GM12878 (cell line): ENCODE measurements around the gene C1R. TPM values are rescaled to one million over a fixed set of nuclear protein-coding genes. Genes with fewer than 3 reads are reported as not detected.

Experiments
- CREB1 ChIP-seq: IDR thresholded peaks from 2 replicates; pipeline ENCODE4 v1.6.1; 2012; ENCODE audit warnings: low read depth, mild to moderate bottlenecking, inconsistent platforms
- EED ChIP-seq: sonication (generic); IDR thresholded peaks from 2 replicates; pipeline ENCODE4 v1.6.1; 2016; ENCODE audit warnings: antibody characterized with exemption, low read depth
- EGR1 ChIP-seq, 2 experiments: IDR thresholded peaks; 1 replicate in 1 of 2; 2 replicates in 1 of 2; pipeline ENCODE4 v1.6.1; 2011 to 2012; ENCODE audit warnings: low read depth in 2 of 2, low read length in 2 of 2, borderline replicate concordance in 1 of 2, mild to moderate bottlenecking in 1 of 2, moderate library complexity in 1 of 2
- EP300 ChIP-seq, 2 experiments: fragments of 150-350 bp in 1 of 2; IDR thresholded peaks; 2 replicates each; pipeline ENCODE4 v1.6.1; 2011 to 2012; ENCODE audit warnings: low read depth in 2 of 2, low read length in 2 of 2, borderline replicate concordance in 1 of 2, improper control_type of control experiment in 1 of 2, inconsistent platforms in 1 of 2; ENCODE audit not compliant: control insufficient read depth in 1 of 2
- ETV6 ChIP-seq, 2 experiments: fragments of 450-650 bp in 1 of 2; IDR thresholded peaks in 1 of 2; conservative IDR thresholded peaks in 1 of 2; 2 replicates each; pipeline ENCODE4 v1.6.1; 2014; ENCODE audit warnings: antibody characterized with exemption in 1 of 2, borderline replicate concordance in 1 of 2, low read depth in 1 of 2, mild to moderate bottlenecking in 1 of 2, moderate library complexity in 1 of 2
- FOS ChIP-seq: IDR thresholded peaks from 3 replicates; pipeline ENCODE4 v1.6.1; 2011; ENCODE audit warnings: borderline replicate concordance; ENCODE audit not compliant: insufficient read length; ENCODE audit errors: extremely low read depth
- IKZF1 ChIP-seq: fragments of 450-650 bp; conservative IDR thresholded peaks from 2 replicates; pipeline ENCODE4 v1.6.1; 2017; ENCODE audit warnings: antibody characterized with exemption, mild to moderate bottlenecking
- IKZF2 ChIP-seq, 2 experiments: fragments of 450-650 bp; IDR thresholded peaks; 2 replicates each; pipeline ENCODE4 v1.6.1; 2017; ENCODE audit warnings: mild to moderate bottlenecking in 2 of 2, moderate library complexity in 2 of 2
- KAT2A ChIP-seq: conservative IDR thresholded peaks from 2 replicates; pipeline ENCODE4 v1.6.1; 2011; ENCODE audit warnings: low read depth, low read length; ENCODE audit not compliant: control insufficient read depth
- MEF2B ChIP-seq: fragments of 450-650 bp; IDR thresholded peaks from 2 replicates; pipeline ENCODE4 v1.6.1; 2018; ENCODE audit warnings: mild to moderate bottlenecking, moderate library complexity; ENCODE audit not compliant: partially characterized antibody, poor library complexity, severe bottlenecking
- MTA3 ChIP-seq: IDR thresholded peaks from 2 replicates; pipeline ENCODE4 v1.6.1; 2012; ENCODE audit warnings: low read length, inconsistent platforms, borderline replicate concordance
- MXI1 ChIP-seq: fragments of 150-350 bp; IDR thresholded peaks from 2 replicates; pipeline ENCODE4 v1.6.1; 2011; ENCODE audit warnings: low read depth, mild to moderate bottlenecking, inconsistent platforms, low read length, improper control_type of control experiment
- MYC ChIP-seq: IDR thresholded peaks from 2 replicates; pipeline ENCODE4 v1.6.1; 2011; ENCODE audit warnings: mild to moderate bottlenecking, low read length, moderate library complexity, inconsistent platforms; ENCODE audit not compliant: insufficient read depth, insufficient replicate concordance, insufficient read length, severe bottlenecking
- NBN ChIP-seq: fragments of 450-650 bp; IDR thresholded peaks from 2 replicates; pipeline ENCODE4 v1.6.1; 2016
- NR2F1 ChIP-seq: fragments of 450-650 bp; conservative IDR thresholded peaks from 2 replicates; pipeline ENCODE4 v1.6.1; 2017; ENCODE audit warnings: mild to moderate bottlenecking
- RELA ChIP-seq: fragments of 450-650 bp; IDR thresholded peaks from 2 replicates; pipeline ENCODE4 v1.8.0; 2014; ENCODE audit warnings: borderline replicate concordance; ENCODE audit not compliant: partially characterized antibody
- SMAD5 ChIP-seq: IDR thresholded peaks from 2 replicates; pipeline ENCODE4 v1.6.1; 2016; ENCODE audit warnings: antibody characterized with exemption, low read depth
- SMARCA5 ChIP-seq: fragments of 450-650 bp; IDR thresholded peaks from 2 replicates; pipeline ENCODE4 v1.6.1; 2017; ENCODE audit warnings: mild to moderate bottlenecking
- SMC3 ChIP-seq: IDR thresholded peaks from 2 replicates; pipeline ENCODE4 v1.6.1; 2011; ENCODE audit warnings: low read length, improper control_type of control experiment, borderline replicate concordance
- SPI1 ChIP-seq: IDR thresholded peaks from 2 replicates; pipeline ENCODE4 v1.6.1; 2011; ENCODE audit warnings: low read depth, mild to moderate bottlenecking, low read length, moderate library complexity, borderline replicate concordance; ENCODE audit not compliant: insufficient read depth
- STAT3 ChIP-seq: IDR thresholded peaks from 2 replicates; pipeline ENCODE4 v1.6.1; 2011; ENCODE audit warnings: low read depth, low read length, improper control_type of control experiment
- polyA plus RNA-seq, 11 experiments: library from polyadenylated mRNA; depleted of rRNA in 4 of 11; unstranded in 6 of 11; stranded (reverse) in 5 of 11; fragments of >200 nt; fragmentation: Nextera tagmentation in 4 of 11; fragmentation: Illumina TruSeq in 1 of 11; extraction: Ambion mirVana in 4 of 11; extraction: Trizol in 1 of 11; gene quantifications; 1 replicate in 1 of 11; 2 replicates in 10 of 11; pipeline versions ENCODE4 v1.2.1 to v1.2.3, GENCODE V29; 2011 to 2016; ENCODE audit warnings: inconsistent platforms in 2 of 11, missing spikeins in 2 of 11, low read depth in 1 of 11
- total RNA-seq, 4 experiments: library from RNA; depleted of rRNA in 3 of 4; stranded (reverse); fragments of >200 nt in 3 of 4; fragmentation: Illumina TruSeq in 1 of 4; extraction: Trizol in 1 of 4; gene quantifications; 2 replicates each; pipeline versions ENCODE4 v1.2.1 to v1.2.3, GENCODE V29; 2013 to 2021
- TF ChIP-seq, protein P1 (sequence below): fragments of 450-650 bp; IDR thresholded peaks from 2 replicates; pipeline ENCODE4 v1.6.1; 2018; ENCODE audit warnings: borderline replicate concordance, mild to moderate bottlenecking; ENCODE audit not compliant: partially characterized antibody
- TF ChIP-seq, protein P2 (sequence below), 3 experiments: IDR thresholded peaks in 2 of 3; conservative IDR thresholded peaks in 1 of 3; 2 replicates each; pipeline ENCODE4 v1.5.1; 2011; ENCODE audit warnings: low read depth in 3 of 3, low read length in 3 of 3, mild to moderate bottlenecking in 3 of 3, control low read depth in 2 of 3, moderate library complexity in 2 of 3, inconsistent platforms in 1 of 3, mixed read lengths in 1 of 3; ENCODE audit not compliant: control insufficient read depth in 2 of 3, insufficient read depth in 1 of 3; ENCODE audit errors: extremely low read depth in 1 of 3
- TF ChIP-seq, protein P3 (sequence below): IDR thresholded peaks from 2 replicates; pipeline ENCODE4 v1.6.1; 2012; ENCODE audit warnings: low read depth, low read length, improper control_type of control experiment

The C1R gene
- total and polyA plus RNA-seq, 10 of the 15 experiments (the other 5 are each of a cell fraction or from before 2014, with no cell fraction given), result 0.31 to 1.9 (median 0.96) TPM; not detected in 1

- TF ChIP-seq, protein P1, sequence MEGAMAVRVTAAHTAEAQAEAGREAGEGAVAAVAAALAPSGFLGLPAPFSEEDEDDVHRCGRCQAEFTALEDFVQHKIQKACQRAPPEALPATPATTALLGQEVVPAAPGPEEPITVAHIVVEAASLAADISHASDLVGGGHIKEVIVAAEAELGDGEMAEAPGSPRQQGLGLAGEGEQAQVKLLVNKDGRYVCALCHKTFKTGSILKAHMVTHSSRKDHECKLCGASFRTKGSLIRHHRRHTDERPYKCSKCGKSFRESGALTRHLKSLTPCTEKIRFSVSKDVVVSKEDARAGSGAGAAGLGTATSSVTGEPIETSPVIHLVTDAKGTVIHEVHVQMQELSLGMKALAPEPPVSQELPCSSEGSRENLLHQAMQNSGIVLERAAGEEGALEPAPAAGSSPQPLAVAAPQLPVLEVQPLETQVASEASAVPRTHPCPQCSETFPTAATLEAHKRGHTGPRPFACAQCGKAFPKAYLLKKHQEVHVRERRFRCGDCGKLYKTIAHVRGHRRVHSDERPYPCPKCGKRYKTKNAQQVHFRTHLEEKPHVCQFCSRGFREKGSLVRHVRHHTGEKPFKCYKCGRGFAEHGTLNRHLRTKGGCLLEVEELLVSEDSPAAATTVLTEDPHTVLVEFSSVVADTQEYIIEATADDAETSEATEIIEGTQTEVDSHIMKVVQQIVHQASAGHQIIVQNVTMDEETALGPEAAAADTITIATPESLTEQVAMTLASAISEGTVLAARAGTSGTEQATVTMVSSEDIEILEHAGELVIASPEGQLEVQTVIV, result peak; percentile 16
- TF ChIP-seq KAT2A, result no peak
- peak; percentile 62 for TF ChIP-seq NBN
- 0 out of 4 replicates have a peak, but pooled peaks of 1 of the 2 experiments have one; percentile 14 for TF ChIP-seq EP300 (IDR thresholded peaks at IDR 0.05; ENCODE audit: borderline replicate concordance in 1 of 2, control insufficient read depth in 1 of 2, low read depth in 2 of 2, low read length in 2 of 2)
- TF ChIP-seq SMAD5, result no peak
- peak; percentile 81; the same call in 1 of the 2 replicates for TF ChIP-seq SMARCA5
- peak; percentile 65 for TF ChIP-seq SMC3
- TF ChIP-seq RELA, result no peak
- peak; percentile 79; the same call in 1 of the 2 replicates for TF ChIP-seq SPI1
- TF ChIP-seq, protein P2, sequence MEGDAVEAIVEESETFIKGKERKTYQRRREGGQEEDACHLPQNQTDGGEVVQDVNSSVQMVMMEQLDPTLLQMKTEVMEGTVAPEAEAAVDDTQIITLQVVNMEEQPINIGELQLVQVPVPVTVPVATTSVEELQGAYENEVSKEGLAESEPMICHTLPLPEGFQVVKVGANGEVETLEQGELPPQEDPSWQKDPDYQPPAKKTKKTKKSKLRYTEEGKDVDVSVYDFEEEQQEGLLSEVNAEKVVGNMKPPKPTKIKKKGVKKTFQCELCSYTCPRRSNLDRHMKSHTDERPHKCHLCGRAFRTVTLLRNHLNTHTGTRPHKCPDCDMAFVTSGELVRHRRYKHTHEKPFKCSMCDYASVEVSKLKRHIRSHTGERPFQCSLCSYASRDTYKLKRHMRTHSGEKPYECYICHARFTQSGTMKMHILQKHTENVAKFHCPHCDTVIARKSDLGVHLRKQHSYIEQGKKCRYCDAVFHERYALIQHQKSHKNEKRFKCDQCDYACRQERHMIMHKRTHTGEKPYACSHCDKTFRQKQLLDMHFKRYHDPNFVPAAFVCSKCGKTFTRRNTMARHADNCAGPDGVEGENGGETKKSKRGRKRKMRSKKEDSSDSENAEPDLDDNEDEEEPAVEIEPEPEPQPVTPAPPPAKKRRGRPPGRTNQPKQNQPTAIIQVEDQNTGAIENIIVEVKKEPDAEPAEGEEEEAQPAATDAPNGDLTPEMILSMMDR (IDR thresholded peaks at IDR 0.05 in 2 of 3, conservative IDR thresholded peaks at IDR 0.05 in 1 of 3; ENCODE audit: control insufficient read depth in 2 of 3, extremely low read depth in 1 of 3, insufficient read depth in 1 of 3, low read depth in 3 of 3, low read length in 3 of 3), result peak; percentile 93 to 98 (median 98)
- peak; percentile 88; the same call in 1 of the 2 replicates for TF ChIP-seq STAT3
- TF ChIP-seq MTA3, result 0 out of 2 replicates have a peak, but pooled peaks have one; percentile 24
- no peak for TF ChIP-seq MYC
- peak; percentile 73 to 79 for TF ChIP-seq IKZF2 (IDR thresholded peaks at IDR 0.05)
- TF ChIP-seq CREB1, result peak; percentile 35; the same call in 1 of the 2 replicates
- peak in 1 of 2 experiments; percentile 40; a peak in 1 of 3 replicates for TF ChIP-seq EGR1 (IDR thresholded peaks at IDR 0.05; ENCODE audit: borderline replicate concordance in 1 of 2, low read depth in 2 of 2, low read length in 2 of 2)
- peak in 1 of 2 experiments; percentile 67; a peak in 2 of 4 replicates for TF ChIP-seq ETV6 (conservative IDR thresholded peaks at IDR 0.05 in 1 of 2, IDR thresholded peaks at IDR 0.05 in 1 of 2; ENCODE audit: borderline replicate concordance in 1 of 2, low read depth in 1 of 2)
- TF ChIP-seq NR2F1, result peak; percentile 61; the same call in 1 of the 2 replicates
- TF ChIP-seq IKZF1, result peak; percentile 81; the same call in 1 of the 2 replicates
- TF ChIP-seq FOS, result no peak
- peak; percentile 29; the same call in 1 of the 2 replicates for TF ChIP-seq MXI1
- TF ChIP-seq MEF2B, result no peak
- TF ChIP-seq, protein P3, sequence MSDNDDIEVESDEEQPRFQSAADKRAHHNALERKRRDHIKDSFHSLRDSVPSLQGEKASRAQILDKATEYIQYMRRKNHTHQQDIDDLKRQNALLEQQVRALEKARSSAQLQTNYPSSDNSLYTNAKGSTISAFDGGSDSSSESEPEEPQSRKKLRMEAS, result peak; percentile 51; the same call in 1 of the 2 replicates
- peak; percentile 76 for TF ChIP-seq EED
- TF ChIP-seq, all 136 proteins: peak for 32
Measured at GRCh38 chr12:7108796-7109571, 16.7 kb upstream of the C1R start, which contains the start of gene C1RL (continued).
